ENCODE data around the gene RRAGC. TPM values are rescaled to one million over a fixed set of nuclear protein-coding genes. Genes with fewer than 3 reads are reported as not detected.

RRAGC gene
- total and polyA plus RNA-seq, 9 of the 15 experiments (the other 6 are each of a cell fraction or from before 2014, with no cell fraction given): 3.9 to 16.9 (median 10.9) TPM

- TF ChIP-seq TAF7 (tag; IDR thresholded peaks at IDR 0.05) (no peak), EGR1 (conservative IDR thresholded peaks at IDR 0.05) (no peak), KLF10 (CRISPR knock-in tag; IDR thresholded peaks at IDR 0.05) (no peak), ZNF24 (IDR thresholded peaks at IDR 0.05) (no peak), POLR2AphosphoS5 (IDR thresholded peaks at IDR 0.05; ENCODE audit: control insufficient read depth, insufficient read depth, low read depth, low read length) (no peak), ZBTB7A (IDR thresholded peaks at IDR 0.05; ENCODE audit: borderline replicate concordance, control insufficient read depth, low read depth, low read length) (no peak), CSDE1 (IDR thresholded peaks at IDR 0.05) (no peak), HDAC3 (IDR thresholded peaks at IDR 0.05; ENCODE audit: borderline replicate concordance, partially characterized antibody) (no peak), HEY1 (CRISPR knock-in tag; IDR thresholded peaks at IDR 0.05; ENCODE audit: borderline replicate concordance) (no peak), GTF3C2 (IDR thresholded peaks at IDR 0.05; ENCODE audit: borderline replicate concordance, extremely low read depth, insufficient read length) (no peak), TAF9B (IDR thresholded peaks at IDR 0.05; ENCODE audit: partially characterized antibody) (no peak), ZNF561 (CRISPR knock-in tag; conservative IDR thresholded peaks at IDR 0.05) (no peak), BRCA1 (IDR thresholded peaks at IDR 0.05) (no peak), BRCA1 (CRISPR knock-in tag; IDR thresholded peaks at IDR 0.05) (no peak), GATAD2A (IDR thresholded peaks at IDR 0.05) (no peak), ZNF778 (CRISPR knock-in tag; IDR thresholded peaks at IDR 0.05) (no peak), NBN (IDR thresholded peaks at IDR 0.05; ENCODE audit: low read depth) (no peak), ELF4 (CRISPR knock-in tag; IDR thresholded peaks at IDR 0.05) (no peak), SRSF7 (optimal IDR thresholded peaks at IDR 0.05; ENCODE audit: low read depth, low read length) (no peak), E4F1 (CRISPR knock-in tag; IDR thresholded peaks at IDR 0.05; ENCODE audit: borderline replicate concordance) (no peak), SPI1 (IDR thresholded peaks at IDR 0.05; ENCODE audit: borderline replicate concordance, low read depth, low read length) (0 out of 2 replicates have a peak, but pooled peaks have one; percentile 2)
- TF ChIP-seq, protein P1, sequence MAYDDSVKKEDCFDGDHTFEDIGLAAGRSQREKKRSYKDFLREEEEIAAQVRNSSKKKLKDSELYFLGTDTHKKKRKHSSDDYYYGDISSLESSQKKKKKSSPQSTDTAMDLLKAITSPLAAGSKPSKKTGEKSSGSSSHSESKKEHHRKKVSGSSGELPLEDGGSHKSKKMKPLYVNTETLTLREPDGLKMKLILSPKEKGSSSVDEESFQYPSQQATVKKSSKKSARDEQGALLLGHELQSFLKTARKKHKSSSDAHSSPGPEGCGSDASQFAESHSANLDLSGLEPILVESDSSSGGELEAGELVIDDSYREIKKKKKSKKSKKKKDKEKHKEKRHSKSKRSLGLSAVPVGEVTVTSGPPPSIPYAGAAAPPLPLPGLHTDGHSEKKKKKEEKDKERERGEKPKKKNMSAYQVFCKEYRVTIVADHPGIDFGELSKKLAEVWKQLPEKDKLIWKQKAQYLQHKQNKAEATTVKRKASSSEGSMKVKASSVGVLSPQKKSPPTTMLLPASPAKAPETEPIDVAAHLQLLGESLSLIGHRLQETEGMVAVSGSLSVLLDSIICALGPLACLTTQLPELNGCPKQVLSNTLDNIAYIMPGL (CRISPR knock-in tag; IDR thresholded peaks at IDR 0.05): no peak
These were observed 69.9 kb downstream of the RRAGC start (continued) for GRCh38 chr1:38789498-38790169.
